ENCODE results near the gene NPFFR1. TPM values are rescaled to one million over a fixed set of nuclear protein-coding genes. Genes with fewer than 3 reads are reported as not detected.

The NPFFR1 gene, protein sequence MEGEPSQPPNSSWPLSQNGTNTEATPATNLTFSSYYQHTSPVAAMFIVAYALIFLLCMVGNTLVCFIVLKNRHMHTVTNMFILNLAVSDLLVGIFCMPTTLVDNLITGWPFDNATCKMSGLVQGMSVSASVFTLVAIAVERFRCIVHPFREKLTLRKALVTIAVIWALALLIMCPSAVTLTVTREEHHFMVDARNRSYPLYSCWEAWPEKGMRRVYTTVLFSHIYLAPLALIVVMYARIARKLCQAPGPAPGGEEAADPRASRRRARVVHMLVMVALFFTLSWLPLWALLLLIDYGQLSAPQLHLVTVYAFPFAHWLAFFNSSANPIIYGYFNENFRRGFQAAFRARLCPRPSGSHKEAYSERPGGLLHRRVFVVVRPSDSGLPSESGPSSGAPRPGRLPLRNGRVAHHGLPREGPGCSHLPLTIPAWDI
- polyA plus RNA-seq (ENCODE audit: insufficient read length in 4 of 4): under 1 TPM; 0.10 to 0.22 (median 0.15) TPM

DNA sequence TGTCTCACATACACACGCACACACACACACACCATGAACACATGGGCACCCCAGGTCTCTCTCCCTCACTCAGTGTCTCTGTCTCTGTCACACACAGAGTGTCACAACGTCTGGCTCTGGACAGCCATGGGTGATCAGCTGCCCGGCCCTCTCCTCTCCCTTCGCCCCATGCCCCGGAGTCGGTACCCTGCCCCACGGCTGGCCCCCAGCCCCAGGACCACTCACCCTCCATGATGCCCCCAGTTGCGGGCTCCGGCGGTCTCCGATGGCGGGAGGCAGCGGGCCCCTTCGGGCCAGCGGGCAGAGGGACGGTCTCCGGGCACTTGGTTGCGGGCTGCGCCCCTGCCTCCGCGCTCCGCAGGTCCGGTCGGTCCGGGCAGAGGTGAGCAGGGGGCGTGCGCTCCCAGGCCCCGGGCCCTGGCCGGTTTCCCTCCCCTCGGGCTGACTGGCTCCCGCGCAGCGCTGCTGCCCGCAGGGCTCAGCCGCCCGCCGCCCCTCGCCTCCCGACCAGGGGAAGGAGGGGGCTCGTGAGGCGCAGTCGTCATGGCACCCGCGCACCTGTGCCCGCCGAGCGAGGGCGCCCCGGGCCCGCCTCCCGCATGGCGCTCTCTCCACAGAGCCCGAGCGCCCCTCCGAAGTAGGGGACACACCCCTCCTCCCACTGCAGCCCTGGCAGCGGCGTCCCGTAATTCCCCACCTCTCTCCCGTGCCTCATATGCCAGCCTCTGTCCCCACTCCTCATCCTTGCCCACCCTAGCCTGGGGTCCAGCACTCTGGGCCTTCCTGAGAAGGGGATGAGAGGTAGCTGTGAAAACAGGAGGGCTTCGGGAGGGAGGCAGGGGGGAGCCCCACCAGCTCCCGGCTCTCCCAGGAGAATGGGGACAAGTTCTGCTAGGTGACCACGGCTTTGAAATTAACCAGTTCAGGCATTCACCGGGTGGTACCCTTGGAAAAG, at the start of gene NPFFR1:
Gene NPFFR1, minus strand, starts transcription at position 560 of the 955 bp plus-strand sequence. Its CDS starts 328 bp downstream, at position 232.
- DNase-seq (ENCODE audit: low read depth in 4 of 4, low spot score in 2 of 4): no peak

DNA sequence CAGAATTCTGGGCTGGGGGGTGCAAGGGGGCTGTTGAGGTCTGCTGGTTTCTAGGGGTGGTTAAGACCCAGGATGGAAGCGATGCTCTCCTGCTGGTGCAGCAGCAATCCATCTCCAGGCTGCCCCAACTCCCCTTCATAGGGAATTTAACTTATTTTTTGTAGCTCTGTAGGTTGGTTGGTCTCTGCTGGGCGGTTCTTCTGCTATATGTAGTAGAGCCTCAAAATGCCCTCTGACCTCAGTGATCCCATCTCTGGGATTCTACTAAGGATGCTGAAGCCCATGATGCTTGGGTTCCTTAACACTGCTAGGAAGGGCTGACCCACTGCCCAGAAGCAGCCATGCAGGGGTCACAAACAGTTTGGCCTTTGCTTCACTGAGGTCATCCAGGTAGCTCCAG, 49.5 kb upstream of the NPFFR1 start:
- no peak for DNase-seq (ENCODE audit: low read depth in 4 of 4, low spot score in 2 of 4)

DNA sequence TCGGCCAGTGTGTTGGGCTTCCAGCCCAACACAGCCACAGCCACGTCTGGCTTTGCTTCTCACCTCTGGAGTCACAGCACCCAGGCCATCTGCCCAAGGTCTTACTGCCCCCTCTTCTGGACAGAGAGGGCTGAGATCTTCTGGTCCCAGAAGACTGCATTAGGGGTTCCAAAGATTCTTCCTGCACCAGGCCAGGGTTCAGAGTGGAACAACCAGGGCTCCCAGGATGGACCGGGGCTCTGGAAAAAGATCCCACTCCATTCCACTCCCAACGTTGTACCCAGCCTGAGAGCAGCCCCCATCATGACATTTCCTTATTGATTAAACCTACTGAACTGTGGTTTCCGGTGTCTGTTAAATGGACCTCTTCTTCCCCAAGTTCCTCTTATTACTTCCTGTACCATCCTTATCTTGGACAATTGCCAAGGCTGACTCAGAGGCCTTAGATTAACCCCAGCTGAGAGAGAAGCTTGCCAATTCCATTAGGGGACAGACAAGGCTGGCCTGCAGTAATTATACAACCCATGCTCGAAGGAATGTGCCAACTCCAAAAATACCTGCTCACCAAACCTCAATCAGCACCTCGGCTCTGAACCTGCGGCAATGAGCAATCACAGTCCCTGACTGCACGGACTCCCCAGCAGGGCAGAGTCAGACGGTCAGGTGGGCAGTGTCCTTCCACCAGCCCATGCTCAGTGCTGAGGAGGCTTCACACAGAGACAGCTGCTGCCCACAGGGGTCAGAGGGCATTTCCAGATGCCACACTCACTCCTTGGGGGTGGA, 47.9 kb upstream of the NPFFR1 start:
- no peak for DNase-seq (ENCODE audit: low read depth in 4 of 4, low spot score in 2 of 4)

DNA sequence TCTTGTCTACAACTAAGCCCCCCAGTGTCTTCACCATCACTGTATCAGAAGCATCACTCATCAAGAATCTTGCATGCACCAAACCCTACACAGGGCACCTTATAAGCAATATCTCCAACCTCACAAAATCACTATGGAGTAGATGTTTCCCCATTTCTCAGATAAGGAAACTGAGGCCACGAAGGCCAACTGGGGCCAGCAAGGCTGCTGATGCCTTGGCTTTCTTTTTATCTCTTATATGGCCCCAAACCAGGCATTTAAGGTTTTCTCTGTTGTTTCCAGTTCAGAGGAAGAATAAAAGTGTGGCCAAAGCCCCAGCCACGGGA, 47.3 kb upstream of the NPFFR1 start:
- no peak for DNase-seq (ENCODE audit: low read depth in 4 of 4, low spot score in 2 of 4)

DNA sequence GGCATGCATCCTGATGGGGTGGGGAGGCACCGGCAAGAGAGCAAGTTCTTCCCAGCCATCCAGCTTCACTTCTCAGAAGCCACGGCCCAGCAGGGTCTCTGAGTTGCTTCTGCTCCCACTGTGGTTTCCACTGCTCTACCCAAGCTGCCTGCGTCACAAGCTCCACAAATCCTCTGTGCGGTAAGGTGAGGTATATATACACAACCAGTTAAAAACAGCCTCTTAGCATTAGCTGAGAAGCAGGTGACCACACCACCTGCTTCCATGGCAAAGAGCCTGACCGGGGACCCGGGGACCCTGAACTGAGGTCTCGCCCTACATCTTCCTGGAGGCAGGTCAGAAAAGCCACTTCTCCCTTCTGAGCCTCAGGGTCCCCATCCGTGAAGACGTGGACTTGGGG, 46.9 kb upstream of the NPFFR1 start:
- no peak for DNase-seq (ENCODE audit: low read depth in 4 of 4, low spot score in 2 of 4)

DNA sequence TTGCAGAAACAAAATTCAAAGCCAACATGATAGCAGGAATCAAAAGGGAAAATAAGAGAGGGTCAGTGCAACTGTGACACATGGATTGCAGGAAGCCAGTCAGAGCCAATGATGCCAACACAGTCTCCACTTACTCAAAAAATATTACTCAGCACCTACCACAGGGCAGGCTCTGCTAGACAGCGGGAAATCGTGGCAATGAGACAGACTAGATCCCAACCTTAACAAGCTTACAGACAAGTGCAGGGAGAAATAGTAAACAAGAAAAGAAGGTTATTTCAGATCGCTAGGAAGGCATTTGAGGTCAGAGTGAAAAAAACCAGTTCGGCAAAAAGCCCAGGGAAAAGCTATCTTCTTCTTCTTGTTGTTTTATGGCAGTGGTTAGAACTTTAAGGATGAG, 45.2 kb upstream of the NPFFR1 start:
- no peak for DNase-seq (ENCODE audit: low read depth in 4 of 4, low spot score in 2 of 4)

DNA sequence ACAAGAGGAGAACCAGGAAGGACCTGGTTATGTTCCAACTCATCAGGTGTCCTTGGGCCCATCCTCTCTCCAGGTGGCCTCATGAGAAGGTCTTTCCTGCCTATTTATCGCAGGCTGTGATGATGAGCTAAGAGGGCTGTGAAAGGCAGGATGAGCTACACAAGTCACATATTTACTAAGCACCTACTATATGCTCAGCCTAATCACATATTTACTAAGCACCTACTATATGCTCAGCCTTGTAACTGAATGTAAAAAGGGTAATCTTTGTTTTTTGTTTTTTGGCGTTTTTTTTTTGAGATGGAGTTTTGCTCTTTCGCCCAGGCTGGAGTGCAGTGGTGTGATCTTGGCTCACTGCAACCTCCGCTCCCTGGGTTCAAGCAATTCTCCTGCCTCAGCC, 44.2 kb upstream of the NPFFR1 start:
- no peak for DNase-seq (ENCODE audit: low read depth in 4 of 4, low spot score in 2 of 4)

DNA sequence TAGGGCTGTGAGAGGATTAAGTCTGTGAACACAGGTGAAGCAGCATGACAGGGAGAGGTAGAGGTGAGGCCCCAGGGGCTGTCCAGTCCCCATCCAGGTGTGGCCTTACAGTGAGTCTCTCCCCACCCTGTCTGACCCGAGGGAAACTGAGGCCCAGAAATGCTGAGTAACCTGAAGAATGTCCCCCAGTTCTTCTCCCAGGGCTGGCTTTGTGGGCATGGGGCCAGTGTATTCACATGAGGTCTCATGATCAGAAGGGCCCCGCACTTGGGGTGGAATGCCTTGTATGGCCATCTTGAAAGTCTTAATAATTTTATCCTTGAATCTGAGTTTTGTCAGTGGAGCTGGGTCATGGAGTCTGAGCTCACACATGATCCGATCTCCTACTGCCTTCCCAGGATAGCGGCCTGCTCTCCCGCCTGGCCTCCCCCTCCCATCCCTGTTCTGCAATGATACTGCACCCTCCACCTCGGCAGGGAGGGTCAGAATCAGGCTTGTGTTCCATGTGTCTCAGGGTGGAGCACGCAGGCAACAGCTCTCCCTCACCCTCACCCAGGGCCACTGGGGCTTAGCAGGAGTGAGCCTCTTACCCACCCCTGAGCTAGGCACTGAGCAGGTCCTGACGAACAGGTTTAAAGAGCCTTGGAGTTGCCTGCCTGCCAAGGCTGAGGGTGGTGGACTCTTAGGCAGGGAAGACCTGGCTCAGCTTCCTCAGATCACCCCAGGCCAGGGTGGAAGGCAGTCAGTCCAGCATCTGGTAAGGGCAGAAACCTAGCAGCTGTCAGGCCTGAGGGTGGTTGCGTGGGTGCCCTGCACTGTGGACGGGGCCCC, 41.4 kb upstream of the NPFFR1 start:
- no peak for DNase-seq (ENCODE audit: low read depth in 4 of 4, low spot score in 2 of 4)

DNA sequence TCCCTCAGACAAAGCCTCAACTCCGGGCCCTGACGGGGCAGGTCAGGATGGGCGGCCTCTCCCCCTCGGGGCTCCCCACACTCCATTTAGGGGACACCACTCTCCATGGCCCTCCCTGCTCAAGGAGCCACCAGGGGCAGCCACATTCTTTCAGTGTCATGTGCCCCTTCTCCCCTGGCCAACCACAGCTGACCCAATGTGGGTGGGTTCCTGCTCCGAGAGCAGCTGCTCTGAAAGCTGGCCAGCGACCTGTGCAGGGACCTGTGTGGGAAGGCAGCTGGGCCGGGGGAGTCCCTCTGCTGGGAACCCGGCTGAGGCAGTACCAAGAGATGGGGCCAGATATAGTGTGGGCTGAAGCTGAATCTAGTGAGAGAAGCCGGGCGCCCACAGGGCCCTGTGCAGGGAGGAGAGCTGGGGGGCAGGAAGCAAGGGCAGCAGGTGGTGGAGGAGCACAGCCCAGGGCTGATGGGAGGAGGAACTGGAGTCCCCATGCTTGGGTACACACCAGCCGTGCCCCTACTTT, 40.6 kb upstream of the NPFFR1 start:
- DNase-seq (ENCODE audit: low read depth in 4 of 4, low spot score in 2 of 4): peak in 1 of 4 donors; percentile 20

DNA sequence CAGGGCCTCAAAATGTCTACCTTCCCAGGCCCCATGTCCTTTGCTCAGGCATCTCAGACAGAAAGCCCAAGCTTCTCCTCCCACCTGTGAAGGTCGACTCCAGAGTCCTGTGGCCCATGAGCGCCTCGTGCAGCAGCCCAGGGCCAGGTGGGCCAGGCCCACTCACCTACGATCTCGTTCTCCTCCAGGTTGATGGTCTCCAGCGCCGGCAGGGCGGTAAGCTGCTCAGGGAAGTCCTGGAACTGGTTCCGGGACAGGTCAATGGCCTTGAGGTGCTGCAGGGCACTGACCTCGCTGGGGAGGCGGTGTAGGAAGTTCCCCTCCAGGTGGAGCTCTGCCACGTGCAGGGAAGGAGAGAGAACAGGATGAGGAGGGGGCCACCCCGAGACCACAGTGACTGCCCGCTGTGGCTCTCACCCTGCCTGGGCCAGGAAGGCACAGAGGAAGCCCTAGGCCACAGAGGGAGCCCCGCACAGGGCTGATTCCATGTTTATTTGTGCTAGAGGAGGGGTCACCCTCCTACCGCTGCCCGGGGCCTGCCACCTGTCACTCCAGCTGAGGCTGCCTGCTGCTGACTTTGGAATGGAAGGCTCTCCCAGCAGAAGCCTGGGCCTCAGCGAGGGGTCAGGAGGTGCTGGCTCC, 40.0 kb upstream of the NPFFR1 start:
- no peak for DNase-seq (ENCODE audit: low read depth in 4 of 4, low spot score in 2 of 4)

DNA sequence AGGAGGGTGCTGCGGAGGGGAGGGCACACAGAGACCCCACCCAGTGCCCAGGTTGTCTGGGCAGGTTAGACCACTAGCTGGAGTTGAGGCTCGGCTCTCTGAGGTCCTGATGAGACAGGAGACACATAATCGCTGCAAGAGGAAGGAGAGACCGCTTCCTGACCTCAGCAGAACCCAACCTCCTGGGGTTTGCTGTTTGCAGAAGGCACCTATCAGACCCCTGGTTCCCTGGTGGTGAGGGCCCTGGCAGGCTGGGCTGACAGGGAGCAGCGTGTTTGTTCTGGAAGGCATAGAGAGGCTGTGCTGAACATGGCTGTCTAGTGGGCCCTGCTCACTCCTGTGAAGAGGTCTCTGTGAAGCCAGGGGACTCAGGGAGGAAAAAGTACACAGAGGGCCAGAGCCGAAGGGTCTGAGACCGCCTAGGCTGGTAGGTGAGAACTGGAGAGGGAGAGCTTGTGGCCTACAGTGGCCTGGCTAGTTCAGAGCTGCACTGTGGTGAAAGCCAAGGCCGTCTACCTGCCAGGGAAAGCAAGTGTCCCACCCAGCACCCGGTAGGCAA, 39.4 kb upstream of the NPFFR1 start:
- no peak for DNase-seq (ENCODE audit: low read depth in 4 of 4, low spot score in 2 of 4)

DNA sequence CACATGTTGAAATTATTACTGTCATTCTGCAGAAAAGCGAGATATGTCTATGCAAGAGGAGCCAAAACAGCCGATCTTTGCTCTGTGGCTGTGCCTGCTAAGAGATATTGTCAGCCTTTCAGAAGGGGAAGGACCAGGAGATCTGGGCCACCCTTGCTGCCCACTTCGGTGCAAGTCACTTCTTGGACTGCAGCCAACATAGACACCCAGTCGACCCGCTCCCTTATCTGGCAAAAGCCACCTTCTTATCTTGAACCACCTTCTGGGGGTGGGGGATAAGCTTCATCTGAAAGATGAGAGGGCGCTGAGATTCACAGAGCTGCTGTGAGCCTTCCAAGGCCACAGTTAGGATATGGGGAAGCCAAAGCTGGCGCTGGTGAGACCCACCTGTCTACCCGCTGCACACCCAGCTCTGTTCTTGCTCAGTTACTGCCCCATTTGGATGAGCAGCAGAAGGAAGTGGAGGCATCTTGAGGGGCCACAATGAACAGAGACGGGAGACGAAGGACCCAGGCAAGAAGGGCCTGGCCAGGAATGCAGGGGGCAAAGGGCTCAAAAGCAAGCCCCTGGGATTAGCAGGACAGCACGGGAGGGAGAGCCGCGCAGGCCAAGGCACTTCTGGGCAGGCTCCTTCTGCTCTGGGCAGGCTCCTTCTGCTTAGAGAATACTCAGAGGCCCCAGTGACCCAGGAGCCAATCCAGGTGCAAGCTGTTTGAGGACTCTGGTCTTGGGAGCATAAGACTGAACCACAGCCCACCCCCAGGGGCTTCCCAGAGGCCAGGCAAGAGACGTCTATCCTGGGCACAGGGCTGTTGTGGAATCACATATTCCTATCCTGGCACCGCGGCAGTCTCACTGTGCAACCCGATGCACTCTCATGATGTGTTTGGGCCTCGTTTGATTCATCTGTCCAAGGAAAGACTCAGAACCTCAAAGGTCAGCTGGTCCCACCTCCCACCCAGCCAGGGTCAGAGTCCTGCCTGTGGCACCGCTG, 38.4 kb upstream of the NPFFR1 start:
- DNase-seq (ENCODE audit: low read depth in 4 of 4, low spot score in 2 of 4): no peak

DNA sequence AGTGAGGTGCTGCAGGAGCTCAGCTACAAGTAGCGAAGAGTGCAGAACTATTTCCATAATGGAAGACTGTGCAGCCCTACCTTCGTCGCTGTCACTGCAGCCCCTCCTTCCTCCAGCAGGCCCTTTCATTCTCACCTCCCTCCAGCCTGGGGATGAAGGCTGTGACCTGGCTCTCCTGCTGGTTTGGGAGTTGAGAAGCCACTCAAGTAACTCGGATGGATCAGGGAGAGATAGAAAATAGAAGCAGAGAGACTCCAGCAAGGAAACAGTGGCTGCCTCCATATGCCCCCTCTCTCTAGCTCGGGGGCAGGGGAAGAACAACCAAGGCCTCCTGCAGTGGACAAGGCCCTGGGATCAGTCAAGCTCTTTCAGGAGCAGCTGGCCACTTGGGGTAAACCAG, 37.4 kb upstream of the NPFFR1 start:
- DNase-seq (ENCODE audit: low read depth in 4 of 4, low spot score in 2 of 4): no peak

DNA sequence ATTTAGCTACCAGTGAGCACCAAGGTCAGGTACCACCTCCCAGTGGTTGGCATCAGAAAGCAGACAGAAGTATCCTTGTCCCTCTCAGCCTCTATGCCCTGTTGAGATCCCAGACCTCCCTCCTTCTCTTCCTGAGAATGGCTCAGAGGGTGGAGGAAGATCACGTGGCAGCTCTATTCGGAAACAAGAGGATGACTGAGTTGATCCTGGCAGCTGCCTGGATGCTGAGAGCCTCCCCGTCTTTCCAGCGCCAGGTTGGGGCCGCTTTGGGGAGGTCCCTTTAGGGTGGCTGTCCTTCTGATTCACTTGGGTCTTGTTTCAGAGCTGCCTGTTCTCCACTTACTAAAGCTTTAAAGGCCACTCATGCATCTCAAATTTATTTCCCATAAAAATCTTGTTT, 36.9 kb upstream of the NPFFR1 start:
- no peak for DNase-seq (ENCODE audit: low read depth in 4 of 4, low spot score in 2 of 4)

DNA sequence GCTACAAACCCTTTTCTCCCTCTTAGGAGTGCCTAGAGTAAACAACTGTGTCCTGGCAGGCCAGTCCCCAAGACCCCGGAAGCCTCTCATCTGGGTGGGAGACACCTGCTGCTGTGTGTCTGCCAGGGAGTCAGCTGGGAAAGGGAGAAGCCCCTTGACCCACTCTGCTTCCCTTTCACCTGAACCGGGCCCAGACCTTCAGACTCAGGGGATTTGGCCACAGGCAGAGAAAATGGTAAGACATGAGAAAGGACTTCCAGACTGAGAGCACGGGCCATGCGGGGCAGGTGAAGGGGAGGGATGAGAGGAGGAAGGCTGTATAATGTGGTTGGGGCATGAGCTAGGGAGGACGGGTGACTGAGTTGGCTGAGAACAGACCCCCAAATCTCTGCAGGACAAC, 36.0 kb upstream of the NPFFR1 start:
- no peak for DNase-seq (ENCODE audit: low read depth in 4 of 4, low spot score in 2 of 4)

DNA sequence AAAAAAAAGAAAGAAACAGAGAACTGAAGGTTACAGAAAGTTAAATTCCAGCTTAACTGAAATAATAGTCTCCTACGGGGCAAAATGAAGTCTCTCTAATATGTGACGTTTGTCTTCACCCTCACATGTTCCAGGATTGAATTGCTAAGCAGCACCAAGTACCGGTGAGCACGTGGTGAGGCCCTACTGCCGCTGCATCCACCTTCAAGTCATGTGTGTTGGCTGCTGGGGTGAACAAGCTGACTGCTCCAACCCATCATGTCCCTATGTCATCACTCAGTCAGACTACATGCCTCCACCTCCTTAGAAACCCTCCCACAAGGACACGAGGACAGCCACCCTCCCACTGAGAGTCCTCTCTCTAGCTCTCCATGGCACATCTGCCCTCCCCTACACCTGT, 35.4 kb upstream of the NPFFR1 start:
- DNase-seq (ENCODE audit: low read depth in 4 of 4, low spot score in 2 of 4): no peak

DNA sequence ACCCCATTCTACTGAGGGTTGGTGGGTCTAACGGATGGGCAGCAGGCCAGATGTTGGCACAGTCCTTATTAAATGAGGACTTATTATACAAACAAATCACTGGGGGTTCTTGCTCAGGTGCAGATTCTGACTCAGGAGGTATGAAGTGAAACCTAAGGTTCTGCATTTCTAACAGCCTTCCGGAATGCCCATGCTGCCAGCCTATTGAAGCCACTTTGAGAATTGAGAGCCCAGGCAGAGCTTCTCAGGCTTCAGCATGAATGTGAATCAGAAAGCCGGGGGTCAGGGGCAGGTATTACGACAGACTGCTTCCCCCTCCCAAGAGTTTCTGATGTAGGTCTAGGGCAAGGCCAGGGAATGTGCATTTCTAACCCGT, 34.1 kb upstream of the NPFFR1 start:
- DNase-seq (ENCODE audit: low read depth in 4 of 4, low spot score in 2 of 4): no peak

Measured in left renal cortex interstitium (tissue), 4 donors.